NCI-H1048 (cell line): ENCODE measurements around the gene ATP4B.

Experiments used
- DNase-seq: peaks from one replicate; lab custom pipeline; 2025; lab: John Stamatoyannopoulos, UW

The ATP4B gene

DNA sequence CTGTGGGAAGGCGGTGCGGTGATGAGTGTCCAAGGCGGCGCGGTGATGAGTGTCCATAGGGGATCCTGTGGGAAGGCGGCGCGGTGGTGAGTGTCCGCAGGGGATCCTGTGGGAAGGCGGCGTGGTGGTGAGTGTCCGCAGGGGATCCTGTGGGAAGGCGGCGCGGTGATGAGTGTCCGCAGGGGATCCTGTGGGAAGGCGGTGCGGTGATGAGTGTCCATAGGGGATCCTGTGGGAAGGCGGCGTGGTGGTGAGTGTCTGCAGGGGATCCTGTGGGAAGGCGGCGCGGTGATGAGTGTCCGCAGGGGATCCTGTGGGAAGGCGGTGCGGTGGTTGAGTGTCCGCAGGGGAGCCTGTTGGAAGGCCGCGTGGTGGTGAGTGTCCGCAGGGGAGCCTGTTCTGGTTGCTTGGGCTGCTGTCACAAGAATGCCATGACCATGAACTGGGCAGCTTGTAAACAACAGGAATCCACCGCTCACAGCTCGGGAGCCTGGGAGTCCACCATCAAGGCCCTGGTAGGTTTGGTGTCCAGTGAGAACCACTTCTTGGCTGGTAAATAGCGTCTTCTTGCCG lies 52.0 kb downstream of the ATP4B start:
- no peak for DNase-seq

DNA sequence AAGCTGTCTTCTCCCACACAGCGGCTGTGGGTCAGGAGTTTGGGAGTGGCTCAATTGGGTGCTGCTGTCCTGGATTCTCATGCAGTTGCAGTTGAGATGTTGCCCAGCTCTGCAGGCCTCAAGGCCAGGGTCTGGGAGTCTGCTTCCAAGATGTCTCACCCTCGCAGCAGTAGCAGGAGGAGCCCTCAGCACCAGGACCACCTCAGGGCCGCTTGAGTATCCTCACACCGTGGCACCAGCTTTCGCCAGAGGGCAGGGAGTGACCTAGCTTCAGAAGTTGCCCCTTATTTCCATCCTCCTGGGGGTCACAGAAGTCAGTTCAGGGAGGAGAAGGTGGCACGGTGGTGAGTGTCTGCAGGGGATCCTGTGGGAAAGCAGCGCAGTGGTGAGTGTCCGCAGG lies 52.5 kb downstream of the ATP4B start:
- DNase-seq = no peak

DNA sequence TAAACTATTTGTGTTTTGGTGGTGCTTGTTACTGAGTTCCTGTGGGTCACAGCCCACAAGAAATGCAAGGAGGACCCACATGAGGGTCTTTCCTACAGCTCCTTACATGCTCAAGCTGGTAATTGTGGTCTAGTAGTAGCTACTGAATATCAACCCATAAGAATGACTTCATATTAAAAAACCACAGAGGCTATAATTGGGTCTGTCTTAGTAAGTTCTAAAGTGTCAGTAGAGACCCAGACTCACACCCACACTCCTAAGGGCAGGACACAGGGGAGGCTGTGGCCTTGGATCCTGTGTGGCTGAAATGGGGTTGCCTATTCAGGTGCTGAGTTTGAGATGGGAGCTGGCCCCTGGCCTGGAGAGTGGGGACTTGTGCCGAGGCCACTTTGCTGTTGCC lies 53.8 kb downstream of the ATP4B start:
- DNase-seq = no peak

DNA sequence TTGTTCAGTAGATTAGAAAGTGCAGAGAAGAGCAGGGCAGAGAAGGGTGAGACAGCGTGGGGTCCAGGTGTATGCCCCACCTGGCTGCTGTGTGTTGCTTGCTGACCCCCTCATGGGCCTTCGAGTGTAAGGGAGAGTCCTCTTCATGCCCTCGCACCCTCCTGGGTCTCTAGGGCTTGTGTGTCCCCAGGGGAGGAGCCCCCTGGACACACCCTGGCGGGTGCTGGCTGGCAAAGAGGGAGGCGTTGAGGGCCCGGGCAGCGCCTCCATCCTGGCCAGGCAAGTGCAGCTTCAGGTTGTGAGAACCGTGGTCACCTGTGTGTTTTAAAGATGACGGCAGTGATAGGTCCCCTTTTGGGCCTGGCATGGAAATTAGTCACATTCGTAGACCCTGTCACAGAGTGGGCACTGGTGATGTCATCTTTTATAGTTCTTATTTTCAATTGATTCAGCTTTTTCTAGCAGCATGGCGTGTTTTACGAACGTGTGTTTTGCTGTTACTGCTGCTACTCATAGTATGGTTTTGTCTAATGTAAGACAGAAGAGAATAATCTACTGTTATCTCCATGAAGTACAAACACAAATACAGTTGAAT lies 54.8 kb downstream of the ATP4B start:
- DNase-seq = no peak

DNA sequence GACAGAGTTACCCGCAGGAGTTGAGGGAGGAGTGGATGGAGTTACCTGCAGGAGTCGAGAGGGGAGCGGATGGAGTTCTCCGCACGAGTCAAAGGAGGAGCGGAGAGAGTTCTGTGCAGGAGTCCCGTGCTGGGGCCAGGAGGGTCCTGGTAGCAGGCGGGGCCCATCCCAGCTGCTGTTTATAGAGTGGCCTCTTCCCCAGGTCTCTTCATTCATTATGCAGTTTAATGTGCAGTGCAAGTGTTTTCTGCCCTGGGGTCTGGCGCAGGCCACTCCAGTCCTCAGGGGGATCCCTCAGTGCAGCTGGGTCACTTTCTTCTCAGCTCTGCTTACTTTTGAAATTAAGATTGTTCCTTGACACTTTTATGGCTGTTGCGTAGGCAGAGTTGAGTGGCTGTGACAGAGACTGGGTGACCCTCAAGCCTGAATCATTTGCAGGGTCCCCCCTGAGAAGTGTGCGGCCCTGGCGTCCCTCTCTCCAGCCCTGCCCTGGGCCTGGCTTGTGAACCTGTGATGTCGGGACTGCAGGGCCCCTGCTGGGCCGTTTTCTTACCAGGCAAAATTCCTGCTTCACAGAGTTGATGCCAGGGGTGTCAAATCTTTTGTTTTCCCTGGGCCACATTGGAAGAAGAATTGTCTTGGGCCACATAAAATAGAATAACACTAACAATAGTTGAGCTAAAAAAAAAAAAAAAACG lies 55.6 kb downstream of the ATP4B start:
- no peak for DNase-seq

DNA sequence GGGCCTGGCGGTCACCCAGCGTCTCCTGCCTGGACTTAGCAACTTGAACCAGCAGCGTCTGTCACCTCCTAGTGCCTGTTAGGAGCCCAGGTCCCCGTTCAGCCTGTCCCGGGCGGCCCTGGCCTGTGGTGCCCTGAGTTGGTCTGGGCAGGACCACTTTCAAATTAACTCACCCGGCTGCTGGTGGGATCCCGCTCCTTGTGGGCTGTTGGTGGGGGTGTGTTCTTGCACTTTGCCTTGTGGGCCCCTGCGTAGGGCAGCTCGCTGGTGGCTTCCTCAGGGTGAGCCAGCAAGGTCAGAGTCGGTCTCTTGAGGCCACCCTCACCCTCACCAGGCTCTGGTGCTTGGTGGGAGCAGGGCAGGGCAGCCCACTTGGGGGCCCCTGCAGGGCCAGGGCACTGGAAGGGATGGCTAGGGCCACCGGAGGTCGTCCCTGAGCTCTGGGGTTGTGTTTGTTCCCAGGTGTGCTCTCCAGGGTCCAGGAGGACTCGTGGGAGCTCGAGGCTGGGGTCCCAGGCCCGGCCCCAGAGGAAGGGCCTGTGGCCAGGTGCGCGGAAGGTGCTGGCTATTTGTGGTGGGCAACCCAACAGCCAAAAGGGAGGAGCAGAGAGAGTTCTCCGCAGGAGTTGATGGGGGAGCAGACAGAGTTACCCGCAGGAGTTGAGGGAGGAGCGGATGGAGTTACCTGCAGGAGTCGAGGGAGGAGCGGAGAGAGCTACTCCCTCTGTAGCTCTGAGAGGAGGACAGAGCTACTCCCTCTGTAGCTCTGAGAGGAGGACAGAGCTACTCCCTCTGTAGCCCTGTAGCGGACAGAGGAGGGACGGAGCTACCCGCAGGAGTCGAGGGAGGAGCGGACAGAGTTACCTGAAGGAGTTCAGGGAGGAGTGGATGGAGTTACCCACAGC lies 56.6 kb downstream of the ATP4B start:
- no peak for DNase-seq

DNA sequence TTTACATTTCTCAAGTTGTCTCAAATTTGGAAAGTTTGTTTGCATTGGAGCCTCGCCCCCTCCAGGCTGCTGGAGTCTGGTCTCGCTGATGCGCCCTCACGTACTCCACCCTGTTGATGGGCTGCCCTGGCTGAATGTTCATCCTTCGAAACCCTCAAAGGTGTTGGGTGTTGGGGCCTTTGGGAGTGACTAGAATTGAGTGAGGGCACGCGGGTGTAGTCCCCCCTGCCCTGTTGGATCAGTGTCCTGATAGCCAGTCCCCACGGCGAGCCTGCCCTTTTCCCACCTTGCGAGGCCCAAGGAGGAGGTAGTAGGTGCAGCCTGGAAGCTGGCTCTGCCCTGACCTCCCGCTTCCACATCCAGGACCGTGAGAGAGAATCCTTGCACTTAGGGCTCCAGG lies 58.6 kb downstream of the ATP4B start:
- no peak for DNase-seq
